ENCODE results near the gene NSD1. TPM values are rescaled to one million over a fixed set of nuclear protein-coding genes. Genes with fewer than 3 reads are reported as not detected.

NSD1 gene
- total and polyA plus RNA-seq, 9 of the 15 experiments (the other 6 are each of a cell fraction or from before 2014, with no cell fraction given) = 3.8 to 51.0 (median 24.7) TPM

DNA sequence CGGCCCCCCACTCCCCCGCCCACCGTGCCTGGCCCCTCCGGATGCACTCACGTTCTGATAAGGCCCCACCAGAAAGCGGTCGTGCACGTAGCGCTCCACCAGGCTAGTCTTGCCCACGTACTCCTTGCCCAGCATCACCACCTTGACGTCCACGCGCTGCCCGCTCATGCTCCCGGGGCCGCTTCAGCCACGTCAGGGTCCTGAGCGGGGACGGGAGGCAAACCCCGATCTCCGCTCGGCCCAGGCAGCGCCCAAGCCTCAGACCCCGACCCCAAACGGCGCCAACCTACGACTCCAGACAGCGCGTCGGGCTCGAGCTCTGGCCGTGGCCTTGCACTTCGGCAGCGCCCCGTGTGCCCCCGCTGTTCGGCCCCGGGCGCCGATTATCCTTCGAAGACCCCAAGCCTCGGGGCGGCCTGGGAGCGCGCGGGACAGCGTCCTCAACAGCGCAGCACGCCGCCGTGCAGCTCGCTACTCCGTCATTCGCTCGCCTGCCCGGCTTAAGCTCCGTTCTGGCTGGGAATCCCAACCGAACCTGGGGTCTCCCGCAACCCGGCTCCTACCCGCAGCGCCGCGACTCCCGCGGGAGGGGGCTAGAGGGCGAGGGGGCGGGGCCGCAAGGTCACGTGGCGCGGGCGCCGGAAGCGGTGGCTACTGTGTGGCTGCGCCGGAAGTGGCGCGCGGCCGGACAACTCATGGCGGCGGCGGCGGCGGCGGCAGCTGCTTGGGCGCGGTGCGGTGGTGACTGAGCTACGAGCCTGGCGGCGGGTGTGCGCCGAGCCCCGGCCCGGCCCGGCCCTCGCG is 169.8 kb downstream of the NSD1 start, which contains the start of the genes PRELID1 and RAB24 (continued):
- TF ChIP-seq, protein P1, sequence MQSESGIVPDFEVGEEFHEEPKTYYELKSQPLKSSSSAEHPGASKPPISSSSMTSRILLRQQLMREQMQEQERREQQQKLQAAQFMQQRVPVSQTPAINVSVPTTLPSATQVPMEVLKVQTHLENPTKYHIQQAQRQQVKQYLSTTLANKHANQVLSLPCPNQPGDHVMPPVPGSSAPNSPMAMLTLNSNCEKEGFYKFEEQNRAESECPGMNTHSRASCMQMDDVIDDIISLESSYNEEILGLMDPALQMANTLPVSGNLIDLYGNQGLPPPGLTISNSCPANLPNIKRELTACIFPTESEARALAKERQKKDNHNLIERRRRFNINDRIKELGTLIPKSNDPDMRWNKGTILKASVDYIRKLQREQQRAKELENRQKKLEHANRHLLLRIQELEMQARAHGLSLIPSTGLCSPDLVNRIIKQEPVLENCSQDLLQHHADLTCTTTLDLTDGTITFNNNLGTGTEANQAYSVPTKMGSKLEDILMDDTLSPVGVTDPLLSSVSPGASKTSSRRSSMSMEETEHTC (IDR thresholded peaks at IDR 0.05) = no peak
- no peak for TF ChIP-seq KDM5B (IDR thresholded peaks at IDR 0.05; ENCODE audit: insufficient replicate concordance, low read depth, low read length)
- TF ChIP-seq TEAD1 (CRISPR knock-in tag; IDR thresholded peaks at IDR 0.05) = peak; percentile 41 to 80; a peak in 1 of 4 replicates
- no peak for TF ChIP-seq POLR2AphosphoS2 (IDR thresholded peaks at IDR 0.05; ENCODE audit: low read length)
- no peak for TF ChIP-seq SRSF9 (IDR thresholded peaks at IDR 0.05; ENCODE audit: borderline replicate concordance, low read depth, low read length)
- no peak for TF ChIP-seq ADNP (tag; IDR thresholded peaks at IDR 0.05)
- TF ChIP-seq ARID1B (IDR thresholded peaks at IDR 0.05) = no peak
- TF ChIP-seq, protein P2, sequence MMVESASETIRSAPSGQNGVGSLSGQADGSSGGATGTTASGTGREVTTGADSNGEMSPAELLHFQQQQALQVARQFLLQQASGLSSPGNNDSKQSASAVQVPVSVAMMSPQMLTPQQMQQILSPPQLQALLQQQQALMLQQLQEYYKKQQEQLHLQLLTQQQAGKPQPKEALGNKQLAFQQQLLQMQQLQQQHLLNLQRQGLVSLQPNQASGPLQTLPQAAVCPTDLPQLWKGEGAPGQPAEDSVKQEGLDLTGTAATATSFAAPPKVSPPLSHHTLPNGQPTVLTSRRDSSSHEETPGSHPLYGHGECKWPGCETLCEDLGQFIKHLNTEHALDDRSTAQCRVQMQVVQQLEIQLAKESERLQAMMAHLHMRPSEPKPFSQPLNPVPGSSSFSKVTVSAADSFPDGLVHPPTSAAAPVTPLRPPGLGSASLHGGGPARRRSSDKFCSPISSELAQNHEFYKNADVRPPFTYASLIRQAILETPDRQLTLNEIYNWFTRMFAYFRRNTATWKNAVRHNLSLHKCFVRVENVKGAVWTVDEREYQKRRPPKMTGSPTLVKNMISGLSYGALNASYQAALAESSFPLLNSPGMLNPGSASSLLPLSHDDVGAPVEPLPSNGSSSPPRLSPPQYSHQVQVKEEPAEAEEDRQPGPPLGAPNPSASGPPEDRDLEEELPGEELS (CRISPR knock-in tag; IDR thresholded peaks at IDR 0.05; ENCODE audit: borderline replicate concordance) = no peak
- TF ChIP-seq ETS2 (tag; IDR thresholded peaks at IDR 0.05; ENCODE audit: borderline replicate concordance, poor library complexity, severe bottlenecking) = no peak
- TF ChIP-seq CBX8 (IDR thresholded peaks at IDR 0.05; ENCODE audit: borderline replicate concordance, extremely low read depth, low read depth, low read length, poor library complexity, severe bottlenecking) = no peak
- TF ChIP-seq, protein P3, sequence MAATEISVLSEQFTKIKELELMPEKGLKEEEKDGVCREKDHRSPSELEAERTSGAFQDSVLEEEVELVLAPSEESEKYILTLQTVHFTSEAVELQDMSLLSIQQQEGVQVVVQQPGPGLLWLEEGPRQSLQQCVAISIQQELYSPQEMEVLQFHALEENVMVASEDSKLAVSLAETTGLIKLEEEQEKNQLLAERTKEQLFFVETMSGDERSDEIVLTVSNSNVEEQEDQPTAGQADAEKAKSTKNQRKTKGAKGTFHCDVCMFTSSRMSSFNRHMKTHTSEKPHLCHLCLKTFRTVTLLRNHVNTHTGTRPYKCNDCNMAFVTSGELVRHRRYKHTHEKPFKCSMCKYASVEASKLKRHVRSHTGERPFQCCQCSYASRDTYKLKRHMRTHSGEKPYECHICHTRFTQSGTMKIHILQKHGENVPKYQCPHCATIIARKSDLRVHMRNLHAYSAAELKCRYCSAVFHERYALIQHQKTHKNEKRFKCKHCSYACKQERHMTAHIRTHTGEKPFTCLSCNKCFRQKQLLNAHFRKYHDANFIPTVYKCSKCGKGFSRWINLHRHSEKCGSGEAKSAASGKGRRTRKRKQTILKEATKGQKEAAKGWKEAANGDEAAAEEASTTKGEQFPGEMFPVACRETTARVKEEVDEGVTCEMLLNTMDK (IDR thresholded peaks at IDR 0.05; ENCODE audit: borderline replicate concordance, insufficient read depth, low read depth, low read length, poor library complexity, severe bottlenecking) = peak; percentile 92
- TF ChIP-seq ZNF384 (IDR thresholded peaks at IDR 0.05; ENCODE audit: low read depth, low read length) = 0 out of 2 replicates have a peak, but pooled peaks have one; percentile 17
- TF ChIP-seq MTA3 (IDR thresholded peaks at IDR 0.05; ENCODE audit: borderline replicate concordance) = peak; percentile 63; the same call in 1 of the 2 replicates
- TF ChIP-seq COPS2 (conservative IDR thresholded peaks at IDR 0.05) = no peak
- no peak for TF ChIP-seq ETV6 (IDR thresholded peaks at IDR 0.05; ENCODE audit: borderline replicate concordance in 1 of 2, low read depth in 2 of 2, low read length in 1 of 2)
- no peak for TF ChIP-seq ETV6 (CRISPR knock-in tag; IDR thresholded peaks at IDR 0.05; ENCODE audit: borderline replicate concordance)
- no peak for TF ChIP-seq ARNT (IDR thresholded peaks at IDR 0.05)
- peak; percentile 60; the same call in 1 of the 2 replicates for TF ChIP-seq MXI1 (IDR thresholded peaks at IDR 0.05; ENCODE audit: low read depth, low read length)
- TF ChIP-seq ZNF253 (CRISPR knock-in tag; conservative IDR thresholded peaks at IDR 0.05) = no peak
- TF ChIP-seq PML (IDR thresholded peaks at IDR 0.05; ENCODE audit: low read length) = peak; percentile 44
- TF ChIP-seq RUNX1 (IDR thresholded peaks at IDR 0.05; ENCODE audit: low read depth) = no peak
- no peak for TF ChIP-seq ZFP1 (CRISPR knock-in tag; IDR thresholded peaks at IDR 0.05)

Measured in K562 (cell line).